SH-SY5Y (cell line): ENCODE results near the gene CATSPERZ.

Experiments
- GATA2 ChIP-seq: IDR thresholded peaks from 2 replicates; pipeline ENCODE4 v1.6.1; 2011; ENCODE audit warnings: mild to moderate bottlenecking, low read depth, low read length
- GATA3 ChIP-seq: IDR thresholded peaks from 2 replicates; pipeline ENCODE4 v1.6.1; 2011; ENCODE audit warnings: low read depth, mild to moderate bottlenecking, low read length, moderate library complexity

Gene CATSPERZ

GRCh38 chr11:64298966-64299846, 952 bp upstream of the CATSPERZ start:
- TF ChIP-seq GATA2 = no peak
- no peak for TF ChIP-seq GATA3

- TF ChIP-seq GATA2 (no peak), GATA3 (no peak)
These were observed 3.2 kb downstream of the CATSPERZ start for GRCh38 chr11:64303109-64304031.

GRCh38 chr11:64304032-64304315, 3.8 kb downstream of the CATSPERZ start:
- TF ChIP-seq GATA3 = no peak
- no peak for TF ChIP-seq GATA2

GRCh38 chr11:64304316-64305072, 4.3 kb downstream of the CATSPERZ start:
- TF ChIP-seq GATA2 (no peak), GATA3 (no peak)

- TF ChIP-seq GATA3 (no peak), GATA2 (no peak)
These were observed 5.0 kb downstream of the CATSPERZ start, which contains the start of gene ESRRA for GRCh38 chr11:64305075-64305690. Gene ESRRA (plus strand): TSS chr11:64305524. CDS start chr11:64307180, 1,656 bp downstream.

GRCh38 chr11:64305691-64306562, 5.8 kb downstream of the CATSPERZ start:
- TF ChIP-seq GATA3 (no peak), GATA2 (no peak)

GRCh38 chr11:64306563-64306875, 6.4 kb downstream of the CATSPERZ start:
- TF ChIP-seq GATA3 (no peak), GATA2 (no peak)

- TF ChIP-seq GATA3 (no peak), GATA2 (no peak)
These were observed 6.9 kb downstream of the CATSPERZ start for GRCh38 chr11:64306876-64307622.

GRCh38 chr11:64312947-64313346, 12.8 kb downstream of the CATSPERZ start:
- TF ChIP-seq GATA2 = no peak
- no peak for TF ChIP-seq GATA3

- TF ChIP-seq GATA3 (no peak), GATA2 (no peak)
These were observed 13.5 kb downstream of the CATSPERZ start for GRCh38 chr11:64313491-64314145.

GRCh38 chr11:64314146-64314804, 14.1 kb downstream of the CATSPERZ start:
- TF ChIP-seq GATA2 = no peak
- no peak for TF ChIP-seq GATA3
